Gastrocnemius medialis (tissue), 4 donors: ENCODE results near the gene DHRSX. TPM values are rescaled to one million over a fixed set of nuclear protein-coding genes. Genes with fewer than 3 reads are reported as not detected.

Experiments used
- ATAC-seq, 2 donors: fragments of 150-250 bp; one replicate each; pipeline ENCODE4 v1.9.1; 2016
- DNase-seq, 2 donors: peaks; one replicate each; pipeline ENCODE4 v3.0.0-alpha.2; 2019
- H3K27ac ChIP-seq, 4 donors: fragments of 200-600 bp; sonication (generic); 1 replicate in 1 of 4; 2 replicates in 3 of 4; pipeline ENCODE4 v1.5.1; 2016 to 2018; ENCODE audit warnings: mild to moderate bottlenecking in 2 of 4, moderate library complexity in 1 of 4
- H3K27me3 ChIP-seq, 3 donors: fragments of 200-600 bp; sonication (generic) in 2 of 3; 1 replicate in 1 of 3; 2 replicates in 2 of 3; pipeline versions ENCODE4 v1.5.1 to v1.6.0; 2016 to 2019; ENCODE audit warnings: mild to moderate bottlenecking in 1 of 3, moderate library complexity in 1 of 3
- H3K36me3 ChIP-seq, 2 donors: fragments of 200-600 bp; sonication (generic) in 1 of 2; one replicate each; pipeline ENCODE4 v1.5.1; 2017 to 2018
- H3K4me1 ChIP-seq, 2 donors: fragments of 200-600 bp; sonication (generic) in 1 of 2; one replicate each; pipeline ENCODE4 v1.5.1; 2016 to 2017; ENCODE audit warnings: mild to moderate bottlenecking in 2 of 2
- H3K4me3 ChIP-seq, 4 donors: fragments of 200-600 bp; sonication (generic) in 3 of 4; 1 replicate in 1 of 4; 2 replicates in 3 of 4; pipeline ENCODE4 v1.5.1; 2016 to 2019; ENCODE audit warnings: mild to moderate bottlenecking in 2 of 4
- H3K9me3 ChIP-seq, 3 donors: fragments of 200-600 bp; sonication (generic) in 2 of 3; 1 replicate in 1 of 3; 2 replicates in 2 of 3; pipeline ENCODE4 v1.5.1; 2016 to 2019
- POLR2A ChIP-seq, 2 donors: fragments of 450-650 bp; IDR thresholded peaks; one replicate each; pipeline ENCODE4 v1.6.1; 2017; ENCODE audit warnings: antibody characterized with exemption in 2 of 2, mild to moderate bottlenecking in 2 of 2, moderate library complexity in 2 of 2
- in situ Hi-C, 4 donors: fragments of 200-750 bp; cut with MboI; loops; one replicate each; pipeline versions ENCODE4 v1.15.0 to v1.8.0; 2017; ENCODE audit warnings: low sequenced_read_pairs in 4 of 4
- intact Hi-C: fragments of 100-400 bp; cut with DNase I; formaldehyde crosslinking; loops from one replicate; pipeline ENCODE4 v1.15.1; 2023; ENCODE audit warnings: low total_unique reads
- total RNA-seq, 4 donors: library from RNA; depleted of rRNA; stranded (reverse); fragments of >200 nt; gene quantifications; one replicate each; pipeline versions ENCODE4 v1.1.0 to v1.2.3, GENCODE V29; 2016
- TF ChIP-seq, protein P1 (sequence below), 5 experiments: fragments of 450-650 bp in 3 of 5; fragments of 200-600 bp in 2 of 5; sonication (generic) in 2 of 5; IDR thresholded peaks in 4 of 5; conservative IDR thresholded peaks in 1 of 5; 1 replicate in 4 of 5; 2 replicates in 1 of 5; pipeline ENCODE4 v1.5.1; 2016 to 2019; ENCODE audit warnings: antibody characterized with exemption in 5 of 5, mild to moderate bottlenecking in 3 of 5, moderate library complexity in 3 of 5

DHRSX gene
- total RNA-seq, 4 donors from 2014 or later = 9.8 to 31.1 (median 13.6) TPM

DNA sequence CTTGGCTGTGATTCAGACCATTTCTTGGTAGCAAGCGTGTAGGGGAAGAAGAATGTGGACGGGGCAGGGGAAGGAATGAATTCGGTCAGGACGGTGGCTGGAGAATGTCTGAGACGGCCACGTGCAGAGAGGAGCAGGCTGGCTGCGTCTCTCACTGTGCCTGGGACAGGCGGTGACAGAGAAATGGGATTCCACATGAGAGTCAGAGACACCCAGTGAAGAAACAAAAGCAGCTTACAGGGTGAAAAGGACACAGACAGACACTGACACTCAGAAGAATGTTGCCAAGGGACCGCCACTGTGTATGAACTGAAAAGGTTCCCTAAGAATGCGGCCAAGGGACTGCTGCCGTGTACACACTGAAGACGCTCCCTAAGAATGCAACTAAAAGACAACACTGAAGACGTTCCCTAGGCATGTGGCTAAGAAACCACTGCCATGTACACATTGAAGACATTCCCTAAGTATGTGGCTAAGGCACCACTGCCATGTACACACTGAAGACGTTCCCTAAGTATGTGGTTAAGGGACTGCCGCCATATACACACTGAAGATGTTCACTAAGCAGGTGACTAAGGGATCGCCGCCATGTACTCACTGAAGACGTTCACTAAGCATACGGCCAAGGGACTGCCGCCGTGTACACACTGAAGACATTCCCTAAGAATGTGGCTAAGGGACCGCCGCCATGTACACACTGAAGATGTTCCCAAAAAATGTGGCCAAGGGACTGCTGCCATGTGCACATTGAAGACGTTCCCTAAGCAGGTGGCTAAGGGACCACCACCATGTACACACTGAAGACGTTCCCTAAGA lies 49.1 kb downstream of the DHRSX start:
- no peaks in the 10 kb centered on the region for H3K4me1 ChIP-seq
- TF ChIP-seq, protein P1, sequence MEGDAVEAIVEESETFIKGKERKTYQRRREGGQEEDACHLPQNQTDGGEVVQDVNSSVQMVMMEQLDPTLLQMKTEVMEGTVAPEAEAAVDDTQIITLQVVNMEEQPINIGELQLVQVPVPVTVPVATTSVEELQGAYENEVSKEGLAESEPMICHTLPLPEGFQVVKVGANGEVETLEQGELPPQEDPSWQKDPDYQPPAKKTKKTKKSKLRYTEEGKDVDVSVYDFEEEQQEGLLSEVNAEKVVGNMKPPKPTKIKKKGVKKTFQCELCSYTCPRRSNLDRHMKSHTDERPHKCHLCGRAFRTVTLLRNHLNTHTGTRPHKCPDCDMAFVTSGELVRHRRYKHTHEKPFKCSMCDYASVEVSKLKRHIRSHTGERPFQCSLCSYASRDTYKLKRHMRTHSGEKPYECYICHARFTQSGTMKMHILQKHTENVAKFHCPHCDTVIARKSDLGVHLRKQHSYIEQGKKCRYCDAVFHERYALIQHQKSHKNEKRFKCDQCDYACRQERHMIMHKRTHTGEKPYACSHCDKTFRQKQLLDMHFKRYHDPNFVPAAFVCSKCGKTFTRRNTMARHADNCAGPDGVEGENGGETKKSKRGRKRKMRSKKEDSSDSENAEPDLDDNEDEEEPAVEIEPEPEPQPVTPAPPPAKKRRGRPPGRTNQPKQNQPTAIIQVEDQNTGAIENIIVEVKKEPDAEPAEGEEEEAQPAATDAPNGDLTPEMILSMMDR (IDR thresholded peaks at IDR 0.05 in 4 of 5, conservative IDR thresholded peaks at IDR 0.05 in 1 of 5) = no peak
- no peak for TF ChIP-seq POLR2A (IDR thresholded peaks at IDR 0.05)
- H3K36me3 ChIP-seq = no peaks in the 10 kb centered on the region
- no peak overlapping the region for H3K27ac ChIP-seq
- in situ Hi-C loops = no loop called here
- H3K27me3 ChIP-seq = no peaks in the 10 kb centered on the region
- intact Hi-C loops = no loop called here
- H3K9me3 ChIP-seq = no peaks in the 10 kb centered on the region
- DNase-seq (no peak), ATAC-seq (peak in 1 of 2 donors; percentile 73)
- H3K4me3 ChIP-seq = no peak overlapping the region

DNA sequence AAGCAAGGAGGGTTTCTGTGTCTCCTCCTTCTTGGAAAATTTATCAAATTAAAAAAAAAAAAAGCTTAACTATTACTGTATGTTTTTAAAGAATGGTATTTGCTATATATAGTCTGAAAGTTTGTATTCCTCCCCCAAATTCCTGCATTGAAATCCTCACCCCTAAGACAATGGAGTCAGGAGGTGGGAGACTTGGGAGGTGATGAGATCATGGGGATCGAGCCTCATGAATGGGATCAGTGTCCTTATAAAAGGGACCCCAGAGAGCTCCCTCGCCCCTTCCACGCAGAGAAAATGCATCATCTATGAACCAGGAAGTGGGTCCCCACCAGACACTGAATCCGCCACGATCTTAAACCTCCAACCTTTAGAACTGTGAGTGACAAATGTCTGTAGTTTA lies 50.1 kb downstream of the DHRSX start:
- Histone ChIP-seq H3K4me3 (no peak overlapping the region), H3K4me1 (no peaks in the 10 kb centered on the region), H3K36me3 (no peaks in the 10 kb centered on the region), H3K27me3 (no peaks in the 10 kb centered on the region), H3K9me3 (no peaks in the 10 kb centered on the region), H3K27ac (no peak overlapping the region)
- in situ Hi-C loops = no loop called here
- no peak for TF ChIP-seq POLR2A (IDR thresholded peaks at IDR 0.05)
- TF ChIP-seq, protein P1 (IDR thresholded peaks at IDR 0.05 in 4 of 5, conservative IDR thresholded peaks at IDR 0.05 in 1 of 5) = no peak
- intact Hi-C loops = no loop called here
- ATAC-seq = no peak
- DNase-seq = no peak

DNA sequence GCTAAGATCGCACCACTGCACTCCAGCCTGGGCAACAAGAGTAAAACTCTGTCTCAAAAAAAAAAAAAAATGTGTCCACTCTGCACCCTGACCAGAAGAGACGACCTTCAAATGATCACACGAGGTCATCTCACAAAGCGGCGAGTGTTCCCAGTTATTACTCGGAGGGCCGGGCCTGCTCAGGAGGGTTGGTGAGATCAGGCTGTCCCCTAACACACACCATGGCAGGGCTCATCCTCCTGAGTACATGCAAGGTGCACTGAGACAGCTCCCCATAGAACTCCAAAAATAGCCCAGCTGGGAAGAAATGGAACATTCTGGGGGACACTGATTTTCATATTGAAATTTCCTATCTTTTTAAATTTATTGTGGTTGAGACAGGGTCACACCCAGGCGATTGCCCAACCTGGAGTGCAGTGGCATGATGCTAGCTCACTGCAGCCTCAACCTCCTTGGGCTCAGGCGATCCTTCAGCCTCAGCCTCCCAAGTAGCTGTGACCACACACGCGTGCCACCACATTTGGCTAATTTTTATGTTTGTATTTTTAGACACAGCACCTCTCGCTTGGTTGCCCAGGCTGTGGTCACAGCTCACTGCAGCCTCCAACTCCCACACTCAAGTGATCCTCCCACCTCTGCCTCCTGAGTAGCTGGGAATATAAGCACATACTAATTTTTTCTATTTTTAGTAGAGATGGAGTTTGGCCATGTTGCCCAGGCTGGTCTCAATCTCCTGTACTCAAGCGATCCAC lies 51.5 kb downstream of the DHRSX start:
- Histone ChIP-seq H3K27me3 (no peaks in the 10 kb centered on the region), H3K4me1 (no peaks in the 10 kb centered on the region), H3K27ac (no peak overlapping the region), H3K36me3 (no peaks in the 10 kb centered on the region), H3K9me3 (no peaks in the 10 kb centered on the region), H3K4me3 (no peak overlapping the region)
- DNase-seq (no peak), ATAC-seq (no peak)
- TF ChIP-seq POLR2A (IDR thresholded peaks at IDR 0.05) = no peak
- TF ChIP-seq, protein P1 (IDR thresholded peaks at IDR 0.05 in 4 of 5, conservative IDR thresholded peaks at IDR 0.05 in 1 of 5) = no peak
- intact Hi-C loops (no loop called here), in situ Hi-C loops (loop anchor here in 1 of 4 donors (10.0 kb wide), 1 partner anchor 65 kb away; no protein-coding TSS in a partner anchor)

DNA sequence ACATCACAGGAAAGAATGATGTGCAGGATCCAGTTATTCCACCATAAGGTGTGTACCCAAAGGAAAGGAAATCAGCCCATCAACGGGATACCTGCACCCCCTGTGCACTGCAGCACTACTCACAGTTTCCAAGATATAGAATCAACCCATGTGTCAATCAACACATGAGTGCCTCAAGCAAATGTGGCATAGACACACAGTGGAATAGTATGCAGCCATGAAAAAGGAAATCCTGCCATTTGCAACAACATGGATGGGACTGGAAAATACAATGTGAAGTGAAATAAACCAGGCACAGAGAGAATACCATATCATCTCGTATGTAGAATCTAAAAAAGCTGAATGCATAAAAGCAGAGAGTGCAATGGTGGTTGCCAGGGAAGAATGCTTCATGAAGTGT lies 53.3 kb downstream of the DHRSX start:
- Histone ChIP-seq H3K4me3 (no peak overlapping the region), H3K27me3 (no peaks in the 10 kb centered on the region), H3K4me1 (no peaks in the 10 kb centered on the region), H3K9me3 (no peaks in the 10 kb centered on the region), H3K36me3 (no peaks in the 10 kb centered on the region), H3K27ac (no peak overlapping the region)
- TF ChIP-seq, protein P1 (IDR thresholded peaks at IDR 0.05 in 4 of 5, conservative IDR thresholded peaks at IDR 0.05 in 1 of 5) = no peak
- TF ChIP-seq POLR2A (IDR thresholded peaks at IDR 0.05) = no peak
- ATAC-seq (no peak), DNase-seq (no peak)
- in situ Hi-C loops = loop anchor here in 1 of 4 donors (10.0 kb wide), 1 partner anchor 63 kb away; no protein-coding TSS in a partner anchor
- intact Hi-C loops = no loop called here
